Trophoblast cell (in vitro differentiated cells and primary cell): ENCODE measurements around the gene KNOP1.

ENCODE experiments used
- DNase-seq, 2 donors: peaks; one replicate each; pipeline ENCODE4 v3.0.0-alpha.2; 2016
- H2AFZ ChIP-seq: 2 replicates; pipeline ENCODE4 v1.6.1; 2013; ENCODE audit warnings: low read length, moderate library complexity, mild to moderate bottlenecking; ENCODE audit not compliant: insufficient read depth, poor library complexity
- H2AK5ac ChIP-seq: 2 replicates; pipeline ENCODE4 v1.6.1; 2013; ENCODE audit warnings: mild to moderate bottlenecking, low read length
- H2BK120ac ChIP-seq: 2 replicates; pipeline ENCODE4 v1.6.1; 2013; ENCODE audit warnings: low read length, mild to moderate bottlenecking, moderate library complexity; ENCODE audit not compliant: insufficient read depth, poor library complexity
- H2BK12ac ChIP-seq: 2 replicates; pipeline ENCODE4 v1.6.1; 2013; ENCODE audit warnings: mild to moderate bottlenecking, low read length, moderate library complexity
- H2BK5ac ChIP-seq: 2 replicates; pipeline ENCODE4 v1.6.1; 2013; ENCODE audit warnings: low read length, low read depth, moderate library complexity, mild to moderate bottlenecking; ENCODE audit not compliant: poor library complexity
- H3K14ac ChIP-seq: 2 replicates; pipeline ENCODE4 v1.6.1; 2013; ENCODE audit warnings: mild to moderate bottlenecking, low read length
- H3K18ac ChIP-seq: 2 replicates; pipeline ENCODE4 v1.6.1; 2013; ENCODE audit warnings: mild to moderate bottlenecking, low read length
- H3K23ac ChIP-seq: 2 replicates; pipeline ENCODE4 v1.6.1; 2013; ENCODE audit warnings: low read length
- H3K27ac ChIP-seq: 2 replicates; pipeline ENCODE4 v1.5.1; 2013; ENCODE audit warnings: low read depth, mild to moderate bottlenecking, inconsistent platforms, low read length, moderate library complexity
- H3K27me3 ChIP-seq: 2 replicates; pipeline ENCODE4 v1.6.1; 2013; ENCODE audit warnings: inconsistent platforms, mild to moderate bottlenecking, low read length, moderate library complexity; ENCODE audit not compliant: insufficient read depth
- H3K36me3 ChIP-seq, 2 experiments: 1 replicate in 1 of 2; 2 replicates in 1 of 2; pipeline ENCODE4 v1.6.1; 2013; ENCODE audit warnings: low read length in 2 of 2, mild to moderate bottlenecking in 2 of 2, moderate library complexity in 1 of 2; ENCODE audit not compliant: insufficient read depth in 2 of 2, control insufficient read depth in 1 of 2
- H3K4ac ChIP-seq: 2 replicates; pipeline ENCODE4 v1.6.1; 2013; ENCODE audit warnings: low read depth, mild to moderate bottlenecking, low read length, moderate library complexity
- H3K4me1 ChIP-seq, 2 experiments: 1 replicate in 1 of 2; 2 replicates in 1 of 2; pipeline ENCODE4 v1.6.1; 2013; ENCODE audit warnings: low read length in 2 of 2, mild to moderate bottlenecking in 2 of 2, moderate library complexity in 1 of 2; ENCODE audit not compliant: insufficient read depth in 2 of 2, control insufficient read depth in 1 of 2
- H3K4me2 ChIP-seq: 2 replicates; pipeline ENCODE4 v1.6.1; 2013; ENCODE audit warnings: inconsistent platforms, mild to moderate bottlenecking, low read length, moderate library complexity
- H3K4me3 ChIP-seq: 2 replicates; pipeline ENCODE4 v1.5.1; 2013; ENCODE audit warnings: mild to moderate bottlenecking, low read depth, low read length, inconsistent platforms
- H3K79me1 ChIP-seq: one replicate; pipeline ENCODE4 v1.6.1; 2013; ENCODE audit warnings: low read length
- H3K79me2 ChIP-seq: 2 replicates; pipeline ENCODE4 v1.6.1; 2013; ENCODE audit warnings: low read length, mild to moderate bottlenecking; ENCODE audit not compliant: control insufficient read depth, insufficient read depth, poor library complexity
- H3K9ac ChIP-seq: 2 replicates; pipeline ENCODE4 v1.6.1; 2013; ENCODE audit warnings: mild to moderate bottlenecking, low read length
- H3K9me3 ChIP-seq: 2 replicates; pipeline ENCODE4 v1.6.1; 2013; ENCODE audit warnings: low read depth, mild to moderate bottlenecking, control low read depth, inconsistent platforms, low read length; ENCODE audit not compliant: insufficient read depth
- H4K12ac ChIP-seq: 2 replicates; pipeline ENCODE4 v1.6.1; 2013; ENCODE audit warnings: low read depth, mild to moderate bottlenecking, low read length, moderate library complexity
- H4K8ac ChIP-seq: 2 replicates; pipeline ENCODE4 v1.6.1; 2013; ENCODE audit warnings: low read depth, mild to moderate bottlenecking, low read length, moderate library complexity
- H4K91ac ChIP-seq: one replicate; pipeline ENCODE4 v1.6.1; 2013; ENCODE audit warnings: low read depth, mild to moderate bottlenecking, low read length, moderate library complexity
- WGBS: extraction: QIAGEN DNeasy Blood & Tissue Kit; methylation state at CpG from one replicate; pipeline ENCODE4 v1.1.7; 2013; ENCODE audit warnings: missing lambda C conversion rate; ENCODE audit not compliant: insufficient read length, insufficient coverage; ENCODE audit errors: extremely low coverage; 5-methylcytosine and 5-hydroxymethylcytosine counted together

KNOP1 gene

DNA sequence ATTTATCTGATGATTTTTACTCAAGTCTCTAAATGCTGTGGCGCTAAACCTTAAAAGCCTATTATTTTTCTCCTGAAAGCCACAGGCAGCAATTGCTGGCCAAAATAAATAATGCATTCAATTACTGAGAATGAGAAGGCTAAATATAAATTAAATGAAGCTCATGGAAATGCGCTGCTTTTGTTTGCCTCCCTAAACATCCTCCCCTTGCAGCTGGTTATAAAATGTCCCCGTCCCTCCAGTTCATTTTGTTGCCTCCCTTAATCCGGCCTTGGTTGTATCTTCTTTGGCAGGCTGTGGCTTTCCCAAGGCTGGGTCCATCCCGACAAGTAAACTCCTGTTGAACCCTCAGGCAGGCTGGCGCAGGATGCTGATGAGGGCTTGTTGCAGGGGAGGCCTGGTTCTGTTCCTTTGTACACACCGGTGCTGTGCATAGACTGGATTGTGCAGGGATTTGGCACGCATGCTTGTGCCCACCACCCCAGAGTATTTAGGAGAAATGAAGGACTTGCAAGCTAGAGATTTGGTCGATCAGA, 62.7 kb downstream of the KNOP1 start:
- no peak overlapping the region for H3K9ac ChIP-seq
- no peaks in the 10 kb centered on the region for H3K79me2 ChIP-seq
- no peak overlapping the region for H2BK5ac ChIP-seq
- H2AK5ac ChIP-seq: no peak overlapping the region
- H3K18ac ChIP-seq: no peak overlapping the region
- no peak overlapping the region for H3K4me2 ChIP-seq
- H2AFZ ChIP-seq: no peak overlapping the region
- no peak overlapping the region for H3K4ac ChIP-seq
- no peaks in the 10 kb centered on the region for H3K79me1 ChIP-seq
- DNase-seq: no peak
- H2BK120ac ChIP-seq: no peak overlapping the region
- H4K91ac ChIP-seq: no peak overlapping the region
- no peaks in the 10 kb centered on the region for H3K9me3 ChIP-seq
- no CpG with 5 or more reads among the region's 9 CpGs for WGBS
- peaks cover 21 to 28% of the 10 kb centered on the region in 2 experiments for H3K36me3 ChIP-seq
- no peak overlapping the region for H3K14ac ChIP-seq
- H4K8ac ChIP-seq: no peak overlapping the region
- no peak overlapping the region for H2BK12ac ChIP-seq
- H3K27me3 ChIP-seq: no peaks in the 10 kb centered on the region
- H3K4me1 ChIP-seq: no peaks in the 10 kb centered on the region
- H3K27ac ChIP-seq: no peak overlapping the region
- H3K23ac ChIP-seq: no peak overlapping the region
- no peak overlapping the region for H4K12ac ChIP-seq
- no peak overlapping the region for H3K4me3 ChIP-seq

DNA sequence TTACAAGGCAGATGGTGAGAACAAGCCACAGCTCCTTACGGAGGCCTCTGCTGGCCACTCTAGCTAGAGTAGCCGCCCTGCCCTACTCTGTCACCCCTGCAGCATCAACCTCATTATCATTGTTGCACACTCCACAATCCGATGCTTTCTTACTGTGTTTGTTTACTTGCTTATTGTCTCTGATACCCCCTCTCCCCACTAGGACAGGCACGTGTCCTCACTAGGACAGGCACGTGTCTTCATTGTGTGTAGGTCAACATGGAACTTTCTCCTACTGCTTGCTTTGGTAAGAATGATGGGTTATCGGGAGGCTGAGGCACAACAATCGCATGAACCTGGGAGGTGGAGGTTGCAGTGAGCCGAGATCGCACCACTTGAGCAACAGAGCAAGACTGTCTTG, 63.9 kb downstream of the KNOP1 start:
- Histone ChIP-seq H3K36me3 (peaks cover 21 to 30% of the 10 kb centered on the region in 2 experiments), H3K79me1 (no peaks in the 10 kb centered on the region), H2AFZ (no peak overlapping the region), H3K4me2 (no peak overlapping the region), H2AK5ac (no peak overlapping the region), H3K9ac (no peak overlapping the region), H4K8ac (no peak overlapping the region), H3K14ac (no peak overlapping the region), H3K27me3 (no peaks in the 10 kb centered on the region), H3K4ac (no peak overlapping the region), H2BK12ac (no peak overlapping the region), H3K18ac (no peak overlapping the region), H2BK120ac (no peak overlapping the region), H3K4me1 (no peaks in the 10 kb centered on the region), H3K23ac (no peak overlapping the region), H3K27ac (no peak overlapping the region), H3K79me2 (no peaks in the 10 kb centered on the region), H4K91ac (no peak overlapping the region), H3K4me3 (no peak overlapping the region), H4K12ac (no peak overlapping the region), H2BK5ac (no peak overlapping the region), H3K9me3 (no peaks in the 10 kb centered on the region)
- no CpG with 5 or more reads among the region's 9 CpGs for WGBS
- no peak for DNase-seq
